ENCODE results near the gene FKBP8.

- no peak for TF ChIP-seq EZH2 (IDR thresholded peaks at IDR 0.05; ENCODE audit: borderline replicate concordance)
- no peak for TF ChIP-seq CTCF (IDR thresholded peaks at IDR 0.05; ENCODE audit: poor library complexity)
- TF ChIP-seq EZH2phosphoT487 (IDR thresholded peaks at IDR 0.05; ENCODE audit: low read depth, severe bottlenecking, unreplicated experiment), result no peak
Observed at GRCh38 chr19:18510216-18510615, 33.2 kb downstream of the FKBP8 start.
